ENCODE measurements around the gene DNAJB12.
"Not testable (repeated sequence)": the region's sequence is repeated elsewhere in the genome, so short reads cannot be mapped to it uniquely, and the experiment has no call there.

DNAJB12 gene

GRCh38 chr10:72354356-72355213, at the start of gene DNAJB12:
Gene DNAJB12, minus strand, starts transcription at chr10:72354919. Its CDS starts 22 bp downstream, at chr10:72354897.
- Histone ChIP-seq H3K27ac (ENCODE audit: low read depth, low read length) (peak within 1 kb of the TSS; percentile 99), H3K9ac (ENCODE audit: low read length) (peak within 1 kb of the TSS; percentile 87), H3K4me3 (ENCODE audit: low read length) (peak within 1 kb of the TSS; percentile 97), H3K36me3 (ENCODE audit: control insufficient read depth, insufficient read depth, low read length) (peaks cover 2% of the 10 kb centered on the region), H3K27me3 (ENCODE audit: control insufficient read depth, insufficient read depth, low read length) (no peaks in the 10 kb centered on the region), H3K4me1 (ENCODE audit: control insufficient read depth, insufficient read depth, low read length) (peaks cover 8% of the 10 kb centered on the region)

DNA sequence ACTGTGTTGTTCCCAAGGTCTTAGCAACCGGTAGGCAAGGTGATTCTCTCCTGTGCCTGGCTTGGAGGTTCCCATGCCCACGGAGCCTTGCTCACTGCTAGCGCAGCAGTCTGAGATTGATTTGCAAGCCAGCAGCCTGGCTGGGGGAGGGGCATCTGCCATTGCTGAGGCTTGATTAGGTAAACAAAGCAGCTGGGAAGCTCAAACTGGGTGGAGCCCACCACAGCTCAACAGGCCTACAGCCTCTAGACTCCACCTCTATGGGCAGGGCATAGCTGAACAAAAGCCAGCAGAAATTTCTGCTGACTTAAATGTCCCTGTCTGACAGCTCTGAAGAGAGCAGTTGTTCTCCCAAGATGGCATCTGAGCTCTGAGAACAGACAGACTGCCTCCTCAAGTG, 40.9 kb upstream of the DNAJB12 start:
- H3K4me1 ChIP-seq (ENCODE audit: control insufficient read depth, insufficient read depth, low read length); H3K4me3 ChIP-seq (ENCODE audit: low read length); H3K27me3 ChIP-seq (ENCODE audit: control insufficient read depth, insufficient read depth, low read length); H3K9ac ChIP-seq (ENCODE audit: low read length); H3K36me3 ChIP-seq (ENCODE audit: control insufficient read depth, insufficient read depth, low read length); H3K27ac ChIP-seq (ENCODE audit: low read depth, low read length): not testable (repeated sequence)

DNA sequence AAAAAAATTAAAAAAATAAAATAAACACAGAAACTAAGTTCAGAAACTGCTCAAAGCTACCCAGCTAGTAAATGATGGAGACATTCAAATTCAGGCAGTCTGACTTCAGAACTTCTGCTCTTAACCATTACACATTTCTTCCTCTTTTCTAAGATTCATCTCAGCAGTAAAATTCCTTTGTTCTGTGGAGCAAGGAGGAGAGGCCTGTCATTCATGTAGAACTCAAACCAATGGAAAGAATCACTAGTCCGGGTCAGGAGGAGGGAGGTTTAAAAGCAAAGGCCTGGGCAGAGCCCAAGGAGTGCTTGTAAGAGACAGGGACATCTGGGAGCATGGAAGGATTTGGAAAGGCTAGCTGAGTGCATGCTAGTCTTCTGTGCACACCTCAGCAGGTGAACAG, 37.9 kb upstream of the DNAJB12 start:
- no peak overlapping the region for H3K9ac ChIP-seq (ENCODE audit: low read length)
- H3K4me1 ChIP-seq (ENCODE audit: control insufficient read depth, insufficient read depth, low read length), result no peaks in the 10 kb centered on the region
- no peak overlapping the region for H3K4me3 ChIP-seq (ENCODE audit: low read length)
- H3K27me3 ChIP-seq (ENCODE audit: control insufficient read depth, insufficient read depth, low read length), result no peaks in the 10 kb centered on the region
- no peaks in the 10 kb centered on the region for H3K36me3 ChIP-seq (ENCODE audit: control insufficient read depth, insufficient read depth, low read length)
- H3K27ac ChIP-seq (ENCODE audit: low read depth, low read length), result no peak overlapping the region

DNA sequence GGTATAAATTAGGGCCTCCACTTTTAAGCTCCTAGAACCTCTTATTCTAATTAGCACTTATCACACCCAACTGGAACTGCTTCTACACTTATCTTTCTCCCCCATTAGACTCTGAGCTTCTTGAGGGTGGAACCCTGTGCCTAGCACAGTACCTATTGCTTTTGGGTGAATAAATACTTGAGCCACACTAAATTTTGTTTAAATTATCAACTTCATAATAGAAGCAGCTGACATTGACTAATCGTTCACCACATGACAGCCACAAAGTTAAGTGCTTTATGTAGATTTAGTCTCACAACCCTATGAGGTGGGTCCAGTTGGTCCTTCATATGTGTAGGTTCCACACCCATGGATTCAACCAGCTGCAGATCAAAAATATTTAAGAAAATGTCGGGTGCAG, 36.0 kb upstream of the DNAJB12 start:
- H3K9ac ChIP-seq (ENCODE audit: low read length), result no peak overlapping the region
- H3K4me3 ChIP-seq (ENCODE audit: low read length), result no peak overlapping the region
- no peaks in the 10 kb centered on the region for H3K36me3 ChIP-seq (ENCODE audit: control insufficient read depth, insufficient read depth, low read length)
- H3K27me3 ChIP-seq (ENCODE audit: control insufficient read depth, insufficient read depth, low read length), result no peaks in the 10 kb centered on the region
- H3K27ac ChIP-seq (ENCODE audit: low read depth, low read length), result no peak overlapping the region
- H3K4me1 ChIP-seq (ENCODE audit: control insufficient read depth, insufficient read depth, low read length), result no peaks in the 10 kb centered on the region

DNA sequence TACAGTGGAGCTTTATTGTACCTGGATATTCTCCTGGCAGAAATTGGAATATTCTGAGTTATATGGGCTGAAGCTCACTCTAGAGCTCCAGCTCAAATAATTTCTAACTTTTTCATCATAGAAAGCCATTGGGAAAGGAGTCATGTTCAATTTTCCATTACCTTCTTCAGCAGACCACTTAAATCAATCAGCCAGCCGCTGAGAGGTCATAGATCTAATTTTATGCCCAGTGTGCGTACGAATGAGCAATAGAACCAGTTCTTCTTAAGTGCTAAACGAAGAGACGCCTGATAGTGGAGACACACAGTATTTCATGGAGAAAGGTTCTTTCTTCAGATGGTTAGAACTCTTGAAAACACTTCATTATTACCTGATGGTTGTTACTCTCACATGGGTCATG, 35.0 kb upstream of the DNAJB12 start:
- Histone ChIP-seq H3K4me3 (ENCODE audit: low read length) (no peak overlapping the region), H3K36me3 (ENCODE audit: control insufficient read depth, insufficient read depth, low read length) (no peaks in the 10 kb centered on the region), H3K27me3 (ENCODE audit: control insufficient read depth, insufficient read depth, low read length) (no peaks in the 10 kb centered on the region), H3K27ac (ENCODE audit: low read depth, low read length) (no peak overlapping the region), H3K9ac (ENCODE audit: low read length) (no peak overlapping the region), H3K4me1 (ENCODE audit: control insufficient read depth, insufficient read depth, low read length) (no peaks in the 10 kb centered on the region)

GRCh38 chr10:72389014-72389413, 34.3 kb upstream of the DNAJB12 start:
- Histone ChIP-seq H3K27me3 (ENCODE audit: control insufficient read depth, insufficient read depth, low read length) (no peaks in the 10 kb centered on the region), H3K4me3 (ENCODE audit: low read length) (no peak overlapping the region), H3K9ac (ENCODE audit: low read length) (no peak overlapping the region), H3K27ac (ENCODE audit: low read depth, low read length) (no peak overlapping the region), H3K4me1 (ENCODE audit: control insufficient read depth, insufficient read depth, low read length) (no peaks in the 10 kb centered on the region), H3K36me3 (ENCODE audit: control insufficient read depth, insufficient read depth, low read length) (no peaks in the 10 kb centered on the region)

DNA sequence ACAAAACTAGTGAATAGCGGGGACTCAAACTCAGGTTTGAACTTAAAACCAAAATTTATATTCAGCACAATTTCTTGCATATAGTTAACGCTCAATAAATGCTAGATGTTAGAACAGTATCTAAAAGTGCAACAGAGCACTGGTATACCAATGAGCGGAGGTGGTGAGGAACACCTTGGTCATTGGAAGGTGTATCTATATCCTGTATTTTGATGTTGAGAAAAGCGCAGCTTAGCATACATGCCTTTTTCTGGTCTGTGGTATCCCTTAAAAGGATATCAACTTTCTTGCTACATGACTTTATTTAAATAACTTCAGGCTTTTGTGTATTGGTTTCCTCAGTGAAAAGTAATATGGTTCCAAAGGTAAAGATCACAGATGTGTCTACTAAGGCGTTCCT, 33.3 kb upstream of the DNAJB12 start:
- Histone ChIP-seq H3K27me3 (ENCODE audit: control insufficient read depth, insufficient read depth, low read length) (no peaks in the 10 kb centered on the region), H3K9ac (ENCODE audit: low read length) (no peak overlapping the region), H3K36me3 (ENCODE audit: control insufficient read depth, insufficient read depth, low read length) (no peaks in the 10 kb centered on the region), H3K27ac (ENCODE audit: low read depth, low read length) (no peak overlapping the region), H3K4me3 (ENCODE audit: low read length) (no peak overlapping the region), H3K4me1 (ENCODE audit: control insufficient read depth, insufficient read depth, low read length) (no peaks in the 10 kb centered on the region)

GRCh38 chr10:72386916-72387586, 32.3 kb upstream of the DNAJB12 start:
- Histone ChIP-seq H3K36me3 (ENCODE audit: control insufficient read depth, insufficient read depth, low read length) (no peaks in the 10 kb centered on the region), H3K27me3 (ENCODE audit: control insufficient read depth, insufficient read depth, low read length) (no peaks in the 10 kb centered on the region), H3K9ac (ENCODE audit: low read length) (no peak overlapping the region), H3K27ac (ENCODE audit: low read depth, low read length) (no peak overlapping the region), H3K4me3 (ENCODE audit: low read length) (no peak overlapping the region), H3K4me1 (ENCODE audit: control insufficient read depth, insufficient read depth, low read length) (no peaks in the 10 kb centered on the region)

DNA sequence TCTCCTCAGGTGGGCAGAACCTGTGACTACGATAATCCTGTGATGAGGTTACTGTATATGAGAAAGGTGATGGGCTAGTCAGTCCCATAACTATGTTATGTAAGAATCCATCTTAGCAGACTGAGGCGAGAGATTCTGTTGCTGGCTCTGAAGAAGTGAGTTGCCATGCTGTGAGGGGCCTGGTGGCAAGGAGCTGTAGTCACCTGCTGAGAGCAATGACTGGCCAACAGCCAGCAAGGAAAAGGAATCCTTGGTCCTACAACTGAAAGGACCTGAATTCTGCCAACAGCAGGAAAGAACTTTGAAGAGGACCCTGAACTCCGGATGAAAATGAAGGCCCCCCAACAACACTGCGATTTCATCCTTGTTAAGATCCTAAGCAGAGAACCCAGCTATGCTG, 31.0 kb upstream of the DNAJB12 start:
- H3K4me1 ChIP-seq (ENCODE audit: control insufficient read depth, insufficient read depth, low read length), result no peaks in the 10 kb centered on the region
- H3K9ac ChIP-seq (ENCODE audit: low read length), result no peak overlapping the region
- no peak overlapping the region for H3K4me3 ChIP-seq (ENCODE audit: low read length)
- no peaks in the 10 kb centered on the region for H3K27me3 ChIP-seq (ENCODE audit: control insufficient read depth, insufficient read depth, low read length)
- H3K27ac ChIP-seq (ENCODE audit: low read depth, low read length), result no peak overlapping the region
- H3K36me3 ChIP-seq (ENCODE audit: control insufficient read depth, insufficient read depth, low read length), result no peaks in the 10 kb centered on the region

GRCh38 chr10:72384982-72385381, 30.3 kb upstream of the DNAJB12 start:
- H3K27me3 ChIP-seq (ENCODE audit: control insufficient read depth, insufficient read depth, low read length); H3K4me1 ChIP-seq (ENCODE audit: control insufficient read depth, insufficient read depth, low read length); H3K4me3 ChIP-seq (ENCODE audit: low read length); H3K27ac ChIP-seq (ENCODE audit: low read depth, low read length); H3K9ac ChIP-seq (ENCODE audit: low read length); H3K36me3 ChIP-seq (ENCODE audit: control insufficient read depth, insufficient read depth, low read length): not testable (repeated sequence)

- H3K27ac ChIP-seq (ENCODE audit: low read depth, low read length), result no peak overlapping the region
- no peaks in the 10 kb centered on the region for H3K4me1 ChIP-seq (ENCODE audit: control insufficient read depth, insufficient read depth, low read length)
- H3K27me3 ChIP-seq (ENCODE audit: control insufficient read depth, insufficient read depth, low read length), result no peaks in the 10 kb centered on the region
- H3K9ac ChIP-seq (ENCODE audit: low read length), result no peak overlapping the region
- H3K36me3 ChIP-seq (ENCODE audit: control insufficient read depth, insufficient read depth, low read length), result no peaks in the 10 kb centered on the region
- no peak overlapping the region for H3K4me3 ChIP-seq (ENCODE audit: low read length)
Observed at GRCh38 chr10:72379776-72380175, 25.1 kb upstream of the DNAJB12 start.

GRCh38 chr10:72379062-72379461, 24.3 kb upstream of the DNAJB12 start:
- no peaks in the 10 kb centered on the region for H3K4me1 ChIP-seq (ENCODE audit: control insufficient read depth, insufficient read depth, low read length)
- H3K27ac ChIP-seq (ENCODE audit: low read depth, low read length), result no peak overlapping the region
- H3K4me3 ChIP-seq (ENCODE audit: low read length), result no peak overlapping the region
- H3K36me3 ChIP-seq (ENCODE audit: control insufficient read depth, insufficient read depth, low read length), result no peaks in the 10 kb centered on the region
- H3K9ac ChIP-seq (ENCODE audit: low read length), result no peak overlapping the region
- no peaks in the 10 kb centered on the region for H3K27me3 ChIP-seq (ENCODE audit: control insufficient read depth, insufficient read depth, low read length)

DNA sequence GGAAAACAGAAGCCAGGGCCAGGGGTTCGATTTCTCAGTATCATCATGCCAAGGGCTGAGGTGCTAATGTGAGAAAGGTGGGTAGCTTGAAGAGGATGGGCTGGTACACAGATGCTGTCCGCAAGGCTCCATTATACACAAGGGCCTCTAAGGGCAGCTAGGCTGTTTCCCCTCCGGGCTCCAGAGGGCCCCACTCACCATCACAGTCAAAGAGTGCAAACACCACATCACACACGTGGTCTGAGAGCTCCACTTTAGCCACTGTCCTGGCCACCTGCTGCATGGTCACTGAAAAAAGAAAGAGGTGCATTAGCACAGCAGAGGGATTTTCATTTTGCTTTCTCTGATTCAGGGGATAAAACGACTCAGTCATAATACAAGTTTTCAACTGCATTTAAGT, 20.9 kb upstream of the DNAJB12 start:
- H3K36me3 ChIP-seq (ENCODE audit: control insufficient read depth, insufficient read depth, low read length), result peaks cover 3% of the 10 kb centered on the region
- no peaks in the 10 kb centered on the region for H3K4me1 ChIP-seq (ENCODE audit: control insufficient read depth, insufficient read depth, low read length)
- H3K27ac ChIP-seq (ENCODE audit: low read depth, low read length), result no peak overlapping the region
- H3K4me3 ChIP-seq (ENCODE audit: low read length), result no peak overlapping the region
- no peak overlapping the region for H3K9ac ChIP-seq (ENCODE audit: low read length)
- H3K27me3 ChIP-seq (ENCODE audit: control insufficient read depth, insufficient read depth, low read length), result no peaks in the 10 kb centered on the region
